ENCODE data around the gene UGT1A6. TPM values are rescaled to one million over a fixed set of nuclear protein-coding genes. Genes with fewer than 3 reads are reported as not detected.
"Not testable (repeated sequence)": the region's sequence is repeated elsewhere in the genome, so short reads cannot be mapped to it uniquely, and the experiment has no call there.

UGT1A6 gene
- total RNA-seq, 2 experiments from 2014 or later = not detected

DNA sequence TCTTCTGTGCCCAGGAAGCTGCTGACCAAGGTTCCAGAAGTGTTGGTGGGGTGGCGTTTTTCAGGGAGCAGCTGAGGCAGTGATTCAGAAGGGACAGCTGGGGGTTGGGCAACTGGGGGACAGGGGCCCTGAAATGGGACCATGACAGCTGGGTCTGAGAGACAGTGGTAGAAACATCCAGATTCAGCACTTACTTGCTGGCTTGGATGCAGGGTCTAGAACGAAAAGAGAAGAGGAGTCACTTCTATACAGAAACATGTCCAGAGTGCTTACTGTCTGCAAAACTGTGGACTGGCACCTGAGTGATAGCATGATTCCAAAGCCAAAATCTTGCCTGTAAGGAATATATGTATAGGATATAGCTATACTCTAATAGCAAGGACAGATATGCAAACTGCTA lies 53.1 kb downstream of the UGT1A6 start:
- intact Hi-C loops (cut with micrococcal nuclease); POLR2A ChIA-PET; H3K9me3 Mint-ChIP-seq; H3K27ac Mint-ChIP-seq; H3K36me3 Mint-ChIP-seq; H3K4me1 Mint-ChIP-seq (ENCODE audit: low read depth); DNase-seq; H3K27me3 Mint-ChIP-seq; CTCF ChIA-PET; H3K4me3 Mint-ChIP-seq: not testable (repeated sequence)

DNA sequence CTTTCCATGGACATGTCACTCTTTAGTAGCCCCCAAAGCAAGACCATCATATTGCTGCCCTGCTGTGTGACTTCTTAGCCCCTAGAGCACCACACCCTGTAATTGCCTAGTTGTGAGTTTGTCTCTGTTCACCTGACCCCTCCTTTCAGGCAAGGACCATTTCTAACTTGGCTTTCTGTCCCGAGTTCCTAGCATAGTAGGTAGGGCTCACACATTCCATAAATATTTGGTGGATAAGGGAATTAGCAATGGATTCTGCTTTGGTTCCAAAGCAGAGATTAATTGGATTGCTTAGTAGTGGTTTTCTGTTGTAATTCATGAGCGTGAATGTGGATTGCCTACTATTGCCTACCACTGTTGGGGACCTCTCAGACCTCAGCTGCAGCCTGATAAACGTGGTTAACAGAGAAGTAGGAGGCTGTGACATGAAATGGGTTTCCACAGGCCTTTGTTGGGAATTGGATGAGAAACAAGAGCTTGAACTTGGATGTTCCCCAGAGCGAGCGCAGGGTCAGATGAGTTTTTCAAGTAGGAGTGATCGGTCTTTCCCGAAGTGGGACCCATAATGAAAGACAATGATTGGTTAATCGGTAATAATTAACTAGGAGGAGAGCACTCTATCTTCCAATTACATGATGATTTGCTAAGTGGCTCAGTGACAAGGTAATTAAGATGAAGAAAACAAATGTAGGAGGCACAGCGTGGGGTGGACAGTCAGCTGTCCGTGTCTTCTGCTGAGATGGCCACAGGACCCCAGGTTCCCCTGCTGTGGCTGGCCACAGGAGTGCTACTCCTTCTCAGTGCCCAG lies 54.0 kb downstream of the UGT1A6 start:
- Mint-ChIP-seq H3K9me3 (peaks cover 2% of the 10 kb centered on the region), H3K27ac (no peak overlapping the region), H3K4me1 (ENCODE audit: low read depth) (no peaks in the 10 kb centered on the region), H3K27me3 (peaks cover 5% of the 10 kb centered on the region), H3K4me3 (no peak overlapping the region), H3K36me3 (no peaks in the 10 kb centered on the region)
- DNase-seq = no peak
- ChIA-PET POLR2A (no interaction called here), CTCF (interaction anchor here (0.6 kb wide), 1 partner anchor 204 kb away, joined by 4 read pairs; no protein-coding TSS in a partner anchor)
- intact Hi-C loops (cut with micrococcal nuclease) = no loop called here

DNA sequence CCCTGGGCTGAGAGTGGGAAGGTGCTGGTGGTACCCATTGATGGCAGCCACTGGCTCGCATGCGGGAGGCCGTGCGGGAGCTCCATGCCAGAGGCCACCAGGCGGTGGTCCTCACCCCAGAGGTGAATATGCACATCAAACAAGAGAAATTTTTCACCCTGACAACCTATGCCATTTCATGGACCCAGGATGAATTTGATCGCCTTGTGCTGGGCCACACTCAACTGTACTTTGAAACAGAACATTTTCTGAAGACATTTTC lies 54.5 kb downstream of the UGT1A6 start:
- no peak for DNase-seq
- POLR2A ChIA-PET = no interaction called here
- H3K4me1 Mint-ChIP-seq (ENCODE audit: low read depth) = no peaks in the 10 kb centered on the region
- peaks cover 5% of the 10 kb centered on the region for H3K27me3 Mint-ChIP-seq
- CTCF ChIA-PET = interaction anchor here (0.6 kb wide), 1 partner anchor 204 kb away, joined by 4 read pairs; no protein-coding TSS in a partner anchor
- H3K9me3 Mint-ChIP-seq = peaks cover 2% of the 10 kb centered on the region
- H3K4me3 Mint-ChIP-seq = no peak overlapping the region
- no peak overlapping the region for H3K27ac Mint-ChIP-seq
- intact Hi-C loops (cut with micrococcal nuclease) = no loop called here
- no peaks in the 10 kb centered on the region for H3K36me3 Mint-ChIP-seq

DNA sequence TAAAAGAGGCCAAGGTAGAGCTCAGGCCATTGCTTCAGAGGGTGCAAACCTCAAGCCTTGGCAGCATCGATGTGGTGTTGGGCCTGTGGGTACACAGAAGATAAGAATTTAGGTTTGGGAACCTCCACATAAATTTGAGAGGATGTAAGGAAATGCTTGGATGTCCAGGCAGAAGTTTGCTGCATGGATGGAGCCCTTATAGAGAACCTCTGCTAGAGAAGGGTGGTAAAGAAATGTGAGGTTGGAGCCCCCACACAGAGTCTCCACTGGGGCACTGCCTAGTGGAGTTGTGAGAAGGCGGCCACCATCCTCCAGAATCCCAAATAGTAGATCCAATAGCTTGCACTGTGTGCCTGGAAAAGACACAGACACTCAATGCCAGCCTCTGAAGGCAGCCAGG lies 58.0 kb downstream of the UGT1A6 start:
- H3K27me3 Mint-ChIP-seq; H3K36me3 Mint-ChIP-seq; CTCF ChIA-PET; POLR2A ChIA-PET; DNase-seq; H3K4me1 Mint-ChIP-seq (ENCODE audit: low read depth); H3K27ac Mint-ChIP-seq; intact Hi-C loops (cut with micrococcal nuclease); H3K9me3 Mint-ChIP-seq; H3K4me3 Mint-ChIP-seq: not testable (repeated sequence)

DNA sequence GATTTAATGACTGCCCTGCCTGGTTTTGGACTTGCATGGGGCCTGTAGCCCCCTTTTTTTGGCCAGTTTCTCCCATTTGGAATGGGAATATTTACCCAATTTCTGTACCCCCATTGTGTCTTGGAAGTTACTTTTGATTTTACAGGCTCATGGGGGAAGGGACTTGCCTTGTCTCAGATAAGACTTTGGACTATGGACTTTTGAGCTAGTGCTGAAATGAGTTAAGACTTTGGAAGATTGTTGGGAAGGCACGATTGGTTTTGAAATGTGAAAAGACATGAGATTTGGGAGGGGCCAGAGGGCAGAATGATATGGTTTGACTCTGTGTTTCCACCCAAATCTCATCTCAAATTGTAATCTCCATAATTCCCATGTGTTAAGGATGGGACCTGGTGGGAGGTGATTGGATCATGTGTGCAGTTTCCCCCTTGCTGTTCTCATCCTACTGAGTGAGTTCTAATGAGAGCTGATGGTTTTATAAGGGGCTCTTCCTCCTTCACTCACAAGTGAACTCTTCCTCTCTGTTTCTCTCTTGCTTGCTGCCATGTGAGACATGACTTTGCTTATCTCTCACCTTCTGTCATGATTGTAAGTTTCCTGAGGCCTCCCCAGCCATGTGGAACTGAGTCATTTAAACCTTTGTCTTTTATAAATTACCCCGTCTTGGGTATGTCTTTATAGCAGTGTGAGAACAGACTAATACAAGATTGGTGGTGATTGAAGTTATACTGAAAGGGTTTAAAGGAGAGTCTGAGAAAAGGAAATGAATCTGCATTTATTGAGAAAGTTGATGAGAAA lies 58.7 kb downstream of the UGT1A6 start:
- H3K4me1 Mint-ChIP-seq (ENCODE audit: low read depth); H3K9me3 Mint-ChIP-seq; DNase-seq; POLR2A ChIA-PET; H3K27me3 Mint-ChIP-seq; H3K36me3 Mint-ChIP-seq; H3K4me3 Mint-ChIP-seq; intact Hi-C loops (cut with micrococcal nuclease); CTCF ChIA-PET; H3K27ac Mint-ChIP-seq: not testable (repeated sequence)

DNA sequence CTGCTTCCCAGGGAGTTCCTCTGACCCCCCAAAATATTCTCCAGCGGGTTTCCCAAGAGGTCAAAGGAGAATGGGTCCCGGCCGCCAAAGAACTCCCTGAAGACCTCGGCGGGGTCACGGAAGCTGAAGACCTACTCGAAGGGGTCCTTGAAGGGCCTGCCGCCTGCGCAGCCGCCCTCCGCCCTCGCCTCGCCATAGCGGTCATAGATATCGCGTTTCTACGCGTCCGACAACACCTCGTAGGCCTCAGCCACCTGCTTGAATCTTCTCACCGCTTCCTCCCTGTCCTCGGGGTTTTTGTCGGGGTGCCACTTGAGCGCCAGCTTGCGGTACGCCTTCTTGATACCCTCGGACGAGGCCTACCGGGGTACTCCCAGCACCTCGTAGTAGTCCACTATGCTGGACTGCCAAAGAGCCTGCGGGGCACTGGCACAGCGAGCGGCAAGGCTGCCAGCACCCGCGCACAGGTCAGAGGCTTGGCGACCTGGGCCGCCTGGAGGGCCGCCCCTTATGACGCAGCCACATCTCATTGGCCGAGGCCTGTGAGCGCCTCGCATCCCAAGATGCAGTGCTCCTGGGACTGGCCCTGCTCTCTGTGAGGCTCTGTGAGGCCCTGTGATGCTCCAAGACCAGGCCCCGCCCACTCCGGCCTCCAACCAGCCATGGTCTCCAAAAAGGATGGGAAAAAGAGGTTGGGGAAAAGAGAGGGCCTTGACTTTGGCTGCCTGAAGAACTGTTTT lies 62.4 kb downstream of the UGT1A6 start:
- H3K4me1 Mint-ChIP-seq (ENCODE audit: low read depth) = no peaks in the 10 kb centered on the region
- no peak overlapping the region for H3K4me3 Mint-ChIP-seq
- no peaks in the 10 kb centered on the region for H3K36me3 Mint-ChIP-seq
- intact Hi-C loops (cut with micrococcal nuclease) = no loop called here
- peaks cover 2% of the 10 kb centered on the region for H3K9me3 Mint-ChIP-seq
- CTCF ChIA-PET = no interaction called here
- POLR2A ChIA-PET = no interaction called here
- DNase-seq = no peak
- no peak overlapping the region for H3K27ac Mint-ChIP-seq
- H3K27me3 Mint-ChIP-seq = no peaks in the 10 kb centered on the region

- Mint-ChIP-seq H3K27me3 (no peaks in the 10 kb centered on the region), H3K27ac (no peak overlapping the region), H3K4me3 (no peak overlapping the region), H3K36me3 (no peaks in the 10 kb centered on the region), H3K4me1 (ENCODE audit: low read depth) (no peaks in the 10 kb centered on the region), H3K9me3 (peaks cover 1% of the 10 kb centered on the region)
- ChIA-PET POLR2A (no interaction called here), CTCF (no interaction called here)
- intact Hi-C loops (cut with micrococcal nuclease) = no loop called here
- DNase-seq = no peak
These were observed 63.9 kb downstream of the UGT1A6 start for GRCh38 chr2:233756429-233757081.

DNA sequence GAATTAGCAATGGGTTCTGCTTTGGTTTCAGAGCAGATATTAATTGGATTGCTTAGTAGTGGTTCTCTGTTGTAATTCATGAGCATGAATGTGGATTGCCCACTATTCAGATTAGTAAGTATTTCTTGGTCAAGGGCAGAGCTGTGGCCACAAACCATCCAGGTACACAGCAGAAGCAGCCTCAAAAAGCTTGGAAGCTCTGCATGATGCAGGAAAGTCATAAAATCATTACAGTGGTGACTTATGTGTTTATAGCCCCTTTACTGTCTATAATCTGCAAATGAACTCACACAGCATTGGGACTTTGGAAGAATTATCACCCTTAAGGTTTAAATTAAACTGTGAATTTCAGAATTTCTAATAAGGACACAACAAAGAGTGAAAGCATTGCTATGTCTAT lies 65.5 kb downstream of the UGT1A6 start:
- POLR2A ChIA-PET = no interaction called here
- Mint-ChIP-seq H3K4me1 (ENCODE audit: low read depth) (no peaks in the 10 kb centered on the region), H3K9me3 (no peaks in the 10 kb centered on the region), H3K4me3 (no peak overlapping the region), H3K36me3 (no peaks in the 10 kb centered on the region), H3K27me3 (peaks cover 2% of the 10 kb centered on the region), H3K27ac (no peak overlapping the region)
- CTCF ChIA-PET = no interaction called here
- intact Hi-C loops (cut with micrococcal nuclease) = no loop called here
- DNase-seq = no peak

DNA sequence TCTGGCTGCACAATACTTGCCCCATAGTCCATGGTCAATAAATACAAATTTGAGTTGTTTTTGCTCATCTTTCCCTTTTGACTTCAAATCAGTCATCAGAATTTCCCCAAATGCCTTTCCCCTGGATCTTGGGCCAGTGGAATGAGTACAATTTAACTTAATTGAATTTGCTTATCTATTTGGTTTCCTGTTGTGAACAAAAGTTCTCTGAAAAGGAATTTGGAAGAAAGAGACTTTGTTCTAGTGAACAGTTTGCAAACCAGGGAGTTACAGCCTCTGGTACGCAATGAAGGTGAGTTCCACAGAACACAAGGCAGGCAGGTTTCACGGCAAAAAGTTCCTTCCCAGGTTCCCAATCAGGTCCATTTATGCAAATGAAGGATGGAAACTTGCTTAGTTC lies 66.2 kb downstream of the UGT1A6 start:
- Mint-ChIP-seq H3K36me3 (no peaks in the 10 kb centered on the region), H3K27ac (no peak overlapping the region), H3K27me3 (peaks cover 6% of the 10 kb centered on the region), H3K4me3 (no peak overlapping the region), H3K9me3 (no peaks in the 10 kb centered on the region), H3K4me1 (ENCODE audit: low read depth) (no peaks in the 10 kb centered on the region)
- ChIA-PET CTCF (no interaction called here), POLR2A (no interaction called here)
- intact Hi-C loops (cut with micrococcal nuclease) = no loop called here
- no peak for DNase-seq

- CTCF ChIA-PET = no interaction called here
- POLR2A ChIA-PET = no interaction called here
- Mint-ChIP-seq H3K4me3 (no peak within 1 kb of the TSS), H3K36me3 (no peaks in the 10 kb centered on the region), H3K9me3 (no peaks in the 10 kb centered on the region), H3K27ac (no peak within 1 kb of the TSS), H3K27me3 (peaks cover 13% of the 10 kb centered on the region), H3K4me1 (ENCODE audit: low read depth) (no peaks in the 10 kb centered on the region)
- intact Hi-C loops (cut with micrococcal nuclease) = no loop called here
- DNase-seq = no peak
These were observed 67.4 kb downstream of the UGT1A6 start, which contains the start of gene UGT1A1 for GRCh38 chr2:233760043-233760442. TSS of gene UGT1A1 (plus strand) at chr2:233760270. CDS start at chr2:233760288, 18 bp downstream.

- no peaks in the 10 kb centered on the region for H3K9me3 Mint-ChIP-seq
- POLR2A ChIA-PET = no interaction called here
- CTCF ChIA-PET = no interaction called here
- intact Hi-C loops (cut with micrococcal nuclease) = no loop called here
- no peak for DNase-seq
- H3K4me3 Mint-ChIP-seq = no peak overlapping the region
- no peaks in the 10 kb centered on the region for H3K4me1 Mint-ChIP-seq (ENCODE audit: low read depth)
- H3K27me3 Mint-ChIP-seq = peaks cover 16% of the 10 kb centered on the region
- no peak overlapping the region for H3K27ac Mint-ChIP-seq
- H3K36me3 Mint-ChIP-seq = no peaks in the 10 kb centered on the region
These were observed 68.5 kb downstream of the UGT1A6 start for GRCh38 chr2:233761040-233761769.

GRCh38 chr2:233764264-233764663 lies 71.6 kb downstream of the UGT1A6 start:
- no peaks in the 10 kb centered on the region for H3K9me3 Mint-ChIP-seq
- no peak overlapping the region for H3K4me3 Mint-ChIP-seq
- ChIA-PET CTCF (no interaction called here), POLR2A (no interaction called here)
- no peak for DNase-seq
- H3K4me1 Mint-ChIP-seq (ENCODE audit: low read depth) = no peaks in the 10 kb centered on the region
- H3K27me3 Mint-ChIP-seq = peaks cover 24% of the 10 kb centered on the region
- no peaks in the 10 kb centered on the region for H3K36me3 Mint-ChIP-seq
- intact Hi-C loops (cut with micrococcal nuclease) = no loop called here
- H3K27ac Mint-ChIP-seq = no peak overlapping the region

All from activated CD4-positive, alpha-beta memory T cell treated with anti-CD3 and anti-CD28 coated beads for 36 hours (primary cell).